GM12892 (cell line): Measurements from ENCODE around the gene VEPH1.

Experiments
- POLR2A ChIP-seq: IDR thresholded peaks from 2 replicates; pipeline ENCODE4 v1.6.1; 2011; ENCODE audit warnings: low read depth, low read length, control low read depth
- POLR2AphosphoS5 ChIP-seq: IDR thresholded peaks from 2 replicates; pipeline ENCODE4 v1.6.1; 2011; ENCODE audit warnings: low read depth, low read length, control low read depth
- TAF1 ChIP-seq: IDR thresholded peaks from 2 replicates; pipeline ENCODE4 v1.6.1; 2011; ENCODE audit warnings: low read depth, mild to moderate bottlenecking, control low read depth, low read length, borderline replicate concordance

- no peak for TF ChIP-seq POLR2A
- TF ChIP-seq TAF1, result no peak
- TF ChIP-seq POLR2AphosphoS5, result no peak
Measured at GRCh38 chr3:157300981-157301663, 202.1 kb downstream of the VEPH1 start.
